SK-N-SH (cell line): ENCODE data around the gene ALKBH6. TPM values are rescaled to one million over a fixed set of nuclear protein-coding genes. Genes with fewer than 3 reads are reported as not detected.

Experiments used
- CTCF ChIA-PET: fragments of 300-600, 350-600 bp; formaldehyde crosslinking; extraction: SDS; loops from one replicate; lab custom pipeline; 2021; lab: Yijun Ruan, JAX
- POLR2A ChIA-PET: fragments of 350-600 bp; sonication (Branson Sonifier 250); formaldehyde crosslinking; extraction: SDS; loops from one replicate; lab custom pipeline; 2020; ENCODE audit warnings: antibody characterized with exemption, inconsistent platforms; lab: Yijun Ruan, JAX
- DNase-seq: peaks from one replicate; pipeline ENCODE4 v3.0.0; 2012
- H2AFZ ChIP-seq: fragments of 200-600 bp; sonication (generic); 2 replicates; pipeline ENCODE4 v1.8.1; 2016; ENCODE audit warnings: antibody characterized with exemption, mild to moderate bottlenecking, low read depth
- H3F3A ChIP-seq: fragments of 200-600 bp; sonication (generic); replicated peaks from 2 replicates; pipeline ENCODE3; 2016; ENCODE audit warnings: antibody characterized with exemption, mild to moderate bottlenecking; ENCODE audit not compliant: insufficient read depth
- H3K27ac ChIP-seq, 2 experiments: fragments of 200-500 bp in 1 of 2; fragments of 200-600 bp in 1 of 2; sonication (Bioruptor generic) in 1 of 2; sonication (generic), shearing (Covaris generic) in 1 of 2; 2 replicates each; pipeline versions ENCODE4 v1.5.1 to v1.6.1; 2014 to 2016; ENCODE audit warnings: low read depth in 2 of 2, inconsistent platforms in 1 of 2, low read length in 1 of 2, mild to moderate bottlenecking in 1 of 2, mixed read lengths in 1 of 2
- H3K27me3 ChIP-seq: fragments of 200-600 bp; sonication (generic), shearing (Covaris generic); 2 replicates; pipeline ENCODE4 v1.6.1; 2016; ENCODE audit warnings: mixed run types; ENCODE audit not compliant: insufficient read depth
- H3K36me3 ChIP-seq, 2 experiments: fragments of 200-500 bp in 1 of 2; fragments of 200-600 bp in 1 of 2; sonication (Bioruptor generic) in 1 of 2; sonication (generic) in 1 of 2; replicated peaks in 1 of 2; 2 replicates each; pipeline versions ENCODE3 to v1.5.1; 2014 to 2016; ENCODE audit warnings: low read length in 1 of 2, mild to moderate bottlenecking in 1 of 2; ENCODE audit not compliant: insufficient read depth in 2 of 2, control insufficient read depth in 1 of 2
- H3K4me1 ChIP-seq, 2 experiments: fragments of 200-500 bp in 1 of 2; fragments of 200-600 bp in 1 of 2; sonication (Bioruptor generic) in 1 of 2; sonication (generic), shearing (Covaris generic) in 1 of 2; 2 replicates each; pipeline versions ENCODE4 v1.5.1 to v1.6.1; 2014 to 2016; ENCODE audit warnings: low read depth in 1 of 2, low read length in 1 of 2, mixed run types in 1 of 2; ENCODE audit not compliant: insufficient read depth in 2 of 2, control insufficient read depth in 1 of 2
- H3K4me2 ChIP-seq: fragments of 200-600 bp; sonication (generic), shearing (Covaris generic); 2 replicates; pipeline ENCODE4 v1.6.1; 2017; ENCODE audit warnings: mixed run types
- H3K4me3 ChIP-seq, 2 experiments: fragments of 200-500 bp in 1 of 2; fragments of 200-600 bp in 1 of 2; sonication (Bioruptor generic) in 1 of 2; sonication (generic), shearing (Covaris generic) in 1 of 2; 2 replicates each; pipeline versions ENCODE4 v1.5.1 to v1.8.1; 2014 to 2016; ENCODE audit warnings: low read depth in 2 of 2, inconsistent platforms in 1 of 2, low read length in 1 of 2, mild to moderate bottlenecking in 1 of 2, mixed read lengths in 1 of 2, moderate library complexity in 1 of 2
- H3K79me2 ChIP-seq: fragments of 200-600 bp; sonication (generic); 2 replicates; pipeline ENCODE4 v1.8.1; 2017; ENCODE audit warnings: mild to moderate bottlenecking; ENCODE audit not compliant: insufficient read depth
- H3K9ac ChIP-seq: fragments of 200-600 bp; sonication (generic); 2 replicates; pipeline ENCODE4 v1.6.1; 2017; ENCODE audit warnings: mixed run types
- H3K9me2 ChIP-seq: fragments of 200-600 bp; sonication (generic); 2 replicates; pipeline ENCODE4 v1.6.1; 2017; ENCODE audit warnings: mixed run types
- H3K9me3 ChIP-seq: fragments of 200-600 bp; sonication (generic); 2 replicates; pipeline ENCODE4 v1.6.1; 2017; ENCODE audit warnings: mixed run types, mild to moderate bottlenecking, moderate library complexity
- H4K20me1 ChIP-seq: fragments of 200-600 bp; sonication (generic); 2 replicates; pipeline ENCODE4 v1.6.1; 2017; ENCODE audit warnings: mild to moderate bottlenecking, mixed run types; ENCODE audit not compliant: insufficient read depth
- EP300 ChIP-seq, 2 experiments: IDR thresholded peaks; 2 replicates each; pipeline versions ENCODE4 v1.4.0 to v1.6.1; 2012; ENCODE audit warnings: borderline replicate concordance in 1 of 2, low read depth in 1 of 2, low read length in 1 of 2
- FOXJ3 ChIP-seq: sonication (generic); formaldehyde crosslinking; IDR thresholded peaks from 2 replicates; pipeline ENCODE4 v1.5.1; 2020; ENCODE audit warnings: mild to moderate bottlenecking, missing genetic modification reagents
- FOXM1 ChIP-seq: IDR thresholded peaks from 2 replicates; pipeline ENCODE4 v1.4.0; 2012; ENCODE audit warnings: low read depth, mild to moderate bottlenecking
- GABPA ChIP-seq: IDR thresholded peaks from 2 replicates; pipeline ENCODE4 v1.4.0; 2012; ENCODE audit warnings: low read depth, mild to moderate bottlenecking
- MEF2A ChIP-seq: IDR thresholded peaks from 2 replicates; pipeline ENCODE4 v1.4.0; 2012; ENCODE audit warnings: low read depth, borderline replicate concordance
- NFIC ChIP-seq: IDR thresholded peaks from 2 replicates; pipeline ENCODE4 v1.4.0; 2012; ENCODE audit warnings: borderline replicate concordance
- NRF1 ChIP-seq: IDR thresholded peaks from 2 replicates; pipeline ENCODE4 v1.6.1; 2012; ENCODE audit warnings: low read depth, mild to moderate bottlenecking, low read length
- POLR2AphosphoS5 ChIP-seq: IDR thresholded peaks from 2 replicates; pipeline ENCODE4 v1.6.1; 2012; ENCODE audit warnings: low read depth, low read length
- RCOR1 ChIP-seq: fragments of 150-350 bp; IDR thresholded peaks from 2 replicates; pipeline ENCODE4 v1.6.1; 2017; ENCODE audit warnings: antibody characterized with exemption, low read length
- RFX5 ChIP-seq: IDR thresholded peaks from 2 replicates; pipeline ENCODE4 v1.6.1; 2012; ENCODE audit warnings: mild to moderate bottlenecking, improper control_type of control experiment, low read length
- RXRA ChIP-seq: IDR thresholded peaks from 2 replicates; pipeline ENCODE4 v1.4.0; 2012; ENCODE audit warnings: low read depth, mild to moderate bottlenecking, borderline replicate concordance
- SIN3A ChIP-seq: IDR thresholded peaks from 2 replicates; pipeline ENCODE4 v1.6.1; 2012; ENCODE audit warnings: low read depth, mild to moderate bottlenecking, low read length, moderate library complexity, borderline replicate concordance
- SMC3 ChIP-seq: IDR thresholded peaks from 2 replicates; pipeline ENCODE4 v1.6.1; 2012; ENCODE audit warnings: low read depth, low read length, improper control_type of control experiment
- YY1 ChIP-seq: IDR thresholded peaks from 2 replicates; pipeline ENCODE4 v1.4.0; 2012; ENCODE audit warnings: low read depth, mild to moderate bottlenecking
- WGBS: methylation state at CpG from one replicate; pipeline ENCODE4 v1.1.6; 2017; ENCODE audit warnings: low lambda C conversion rate; 5-methylcytosine and 5-hydroxymethylcytosine counted together
- polyA plus RNA-seq, 3 experiments: library from polyadenylated mRNA; depleted of rRNA; stranded (reverse); fragments of >200 nt; gene quantifications; 2 replicates each; pipeline ENCODE4 v1.2.3, GENCODE V29; 2012
- TF ChIP-seq, protein P1 (sequence below): fragments of 200-600 bp; sonication (generic); IDR thresholded peaks from 2 replicates; pipeline ENCODE4 v1.6.1; 2017; ENCODE audit warnings: antibody characterized with exemption, mild to moderate bottlenecking, moderate library complexity
- TF ChIP-seq, protein P2 (sequence below): IDR thresholded peaks from 2 replicates; pipeline ENCODE4 v1.4.0; 2012; ENCODE audit warnings: low read depth, borderline replicate concordance
- TF ChIP-seq, protein P3 (sequence below): fragments of 150-350 bp; IDR thresholded peaks from 2 replicates; pipeline ENCODE4 v1.6.1; 2016; ENCODE audit warnings: mild to moderate bottlenecking, low read depth, low read length
- TF ChIP-seq, protein P4 (sequence below): IDR thresholded peaks from 2 replicates; pipeline ENCODE4 v1.4.0; 2012; ENCODE audit warnings: low read depth
- TF ChIP-seq, protein P5 (sequence below): IDR thresholded peaks from 2 replicates; pipeline ENCODE4; 2012
- TF ChIP-seq, protein P6 (sequence below): fragments of 150-350 bp; IDR thresholded peaks from 2 replicates; pipeline ENCODE4 v1.6.1; 2017; ENCODE audit warnings: antibody characterized with exemption, low read length, low read depth, borderline replicate concordance

Gene ALKBH6
- polyA plus RNA-seq, 1 of the 3 experiments (the other 2 are of a cell fraction): 29.9 TPM

DNA sequence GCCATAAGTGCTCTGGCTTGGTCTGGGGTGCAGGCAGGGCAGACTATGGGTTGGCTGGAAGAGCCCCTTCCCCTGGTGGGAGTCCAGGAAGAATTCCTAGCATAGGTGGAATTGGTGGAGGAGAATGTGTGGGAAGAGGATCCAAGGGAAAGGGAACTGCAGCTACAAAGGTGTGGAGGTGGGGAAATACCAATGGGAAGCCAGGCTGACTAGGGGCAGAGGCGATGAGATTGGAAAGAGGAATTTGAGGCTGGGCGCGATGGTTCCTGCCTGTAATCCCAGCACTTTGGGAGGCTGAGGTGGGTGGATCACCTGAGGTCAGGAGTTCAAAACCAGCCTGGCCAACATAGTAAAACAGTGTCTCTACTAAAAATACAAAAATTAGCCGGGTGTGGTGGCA, 23.9 kb downstream of the ALKBH6 start:
- Histone ChIP-seq H3K36me3 (no peaks in the 10 kb centered on the region), H3K4me3 (no peak overlapping the region), H3K9me3 (no peaks in the 10 kb centered on the region), H3K4me1 (peaks cover 0 to 6% of the 10 kb centered on the region in 2 experiments; a peak in 1 of 4 replicates), H2AFZ (no peak overlapping the region), H3K27me3 (peaks cover 7% of the 10 kb centered on the region; the same call in 1 of the 2 replicates), H4K20me1 (no peaks in the 10 kb centered on the region), H3K79me2 (peaks cover 1% of the 10 kb centered on the region; the same call in 1 of the 2 replicates), H3F3A (no peaks in the 10 kb centered on the region), H3K9me2 (no peaks in the 10 kb centered on the region), H3K4me2 (no peak overlapping the region), H3K27ac (no peak overlapping the region)
- WGBS: 72% methylated on average over 4 of the region's 4 CpGs
- ChIA-PET CTCF (interaction anchor here (1.0 kb wide), 1 partner anchor 23 kb away, joined by 3 read pairs; no protein-coding TSS in a partner anchor), POLR2A (no interaction called here)
- DNase-seq: no peak
- TF ChIP-seq MEF2A: no peak
- TF ChIP-seq FOXM1: no peak
- TF ChIP-seq RCOR1: no peak
- TF ChIP-seq RFX5: no peak
- TF ChIP-seq, protein P1, sequence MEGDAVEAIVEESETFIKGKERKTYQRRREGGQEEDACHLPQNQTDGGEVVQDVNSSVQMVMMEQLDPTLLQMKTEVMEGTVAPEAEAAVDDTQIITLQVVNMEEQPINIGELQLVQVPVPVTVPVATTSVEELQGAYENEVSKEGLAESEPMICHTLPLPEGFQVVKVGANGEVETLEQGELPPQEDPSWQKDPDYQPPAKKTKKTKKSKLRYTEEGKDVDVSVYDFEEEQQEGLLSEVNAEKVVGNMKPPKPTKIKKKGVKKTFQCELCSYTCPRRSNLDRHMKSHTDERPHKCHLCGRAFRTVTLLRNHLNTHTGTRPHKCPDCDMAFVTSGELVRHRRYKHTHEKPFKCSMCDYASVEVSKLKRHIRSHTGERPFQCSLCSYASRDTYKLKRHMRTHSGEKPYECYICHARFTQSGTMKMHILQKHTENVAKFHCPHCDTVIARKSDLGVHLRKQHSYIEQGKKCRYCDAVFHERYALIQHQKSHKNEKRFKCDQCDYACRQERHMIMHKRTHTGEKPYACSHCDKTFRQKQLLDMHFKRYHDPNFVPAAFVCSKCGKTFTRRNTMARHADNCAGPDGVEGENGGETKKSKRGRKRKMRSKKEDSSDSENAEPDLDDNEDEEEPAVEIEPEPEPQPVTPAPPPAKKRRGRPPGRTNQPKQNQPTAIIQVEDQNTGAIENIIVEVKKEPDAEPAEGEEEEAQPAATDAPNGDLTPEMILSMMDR: no peak
- no peak for TF ChIP-seq GABPA
- no peak for TF ChIP-seq YY1
- no peak for TF ChIP-seq FOXJ3 (CRISPR knock-in tag)
- TF ChIP-seq, protein P2, sequence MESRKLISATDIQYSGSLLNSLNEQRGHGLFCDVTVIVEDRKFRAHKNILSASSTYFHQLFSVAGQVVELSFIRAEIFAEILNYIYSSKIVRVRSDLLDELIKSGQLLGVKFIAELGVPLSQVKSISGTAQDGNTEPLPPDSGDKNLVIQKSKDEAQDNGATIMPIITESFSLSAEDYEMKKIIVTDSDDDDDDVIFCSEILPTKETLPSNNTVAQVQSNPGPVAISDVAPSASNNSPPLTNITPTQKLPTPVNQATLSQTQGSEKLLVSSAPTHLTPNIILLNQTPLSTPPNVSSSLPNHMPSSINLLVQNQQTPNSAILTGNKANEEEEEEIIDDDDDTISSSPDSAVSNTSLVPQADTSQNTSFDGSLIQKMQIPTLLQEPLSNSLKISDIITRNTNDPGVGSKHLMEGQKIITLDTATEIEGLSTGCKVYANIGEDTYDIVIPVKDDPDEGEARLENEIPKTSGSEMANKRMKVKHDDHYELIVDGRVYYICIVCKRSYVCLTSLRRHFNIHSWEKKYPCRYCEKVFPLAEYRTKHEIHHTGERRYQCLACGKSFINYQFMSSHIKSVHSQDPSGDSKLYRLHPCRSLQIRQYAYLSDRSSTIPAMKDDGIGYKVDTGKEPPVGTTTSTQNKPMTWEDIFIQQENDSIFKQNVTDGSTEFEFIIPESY: no peak
- no peak for TF ChIP-seq EP300 (IDR thresholded peaks at IDR 0.05; ENCODE audit: borderline replicate concordance in 1 of 2, low read depth in 1 of 2, low read length in 1 of 2)
- TF ChIP-seq NFIC: no peak
- no peak for TF ChIP-seq POLR2AphosphoS5
- TF ChIP-seq, protein P3, sequence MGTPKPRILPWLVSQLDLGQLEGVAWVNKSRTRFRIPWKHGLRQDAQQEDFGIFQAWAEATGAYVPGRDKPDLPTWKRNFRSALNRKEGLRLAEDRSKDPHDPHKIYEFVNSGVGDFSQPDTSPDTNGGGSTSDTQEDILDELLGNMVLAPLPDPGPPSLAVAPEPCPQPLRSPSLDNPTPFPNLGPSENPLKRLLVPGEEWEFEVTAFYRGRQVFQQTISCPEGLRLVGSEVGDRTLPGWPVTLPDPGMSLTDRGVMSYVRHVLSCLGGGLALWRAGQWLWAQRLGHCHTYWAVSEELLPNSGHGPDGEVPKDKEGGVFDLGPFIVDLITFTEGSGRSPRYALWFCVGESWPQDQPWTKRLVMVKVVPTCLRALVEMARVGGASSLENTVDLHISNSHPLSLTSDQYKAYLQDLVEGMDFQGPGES: no peak
- no peak for TF ChIP-seq RXRA
- TF ChIP-seq, protein P4, sequence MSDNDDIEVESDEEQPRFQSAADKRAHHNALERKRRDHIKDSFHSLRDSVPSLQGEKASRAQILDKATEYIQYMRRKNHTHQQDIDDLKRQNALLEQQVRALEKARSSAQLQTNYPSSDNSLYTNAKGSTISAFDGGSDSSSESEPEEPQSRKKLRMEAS: no peak
- no peak for TF ChIP-seq SMC3
- TF ChIP-seq, protein P5, sequence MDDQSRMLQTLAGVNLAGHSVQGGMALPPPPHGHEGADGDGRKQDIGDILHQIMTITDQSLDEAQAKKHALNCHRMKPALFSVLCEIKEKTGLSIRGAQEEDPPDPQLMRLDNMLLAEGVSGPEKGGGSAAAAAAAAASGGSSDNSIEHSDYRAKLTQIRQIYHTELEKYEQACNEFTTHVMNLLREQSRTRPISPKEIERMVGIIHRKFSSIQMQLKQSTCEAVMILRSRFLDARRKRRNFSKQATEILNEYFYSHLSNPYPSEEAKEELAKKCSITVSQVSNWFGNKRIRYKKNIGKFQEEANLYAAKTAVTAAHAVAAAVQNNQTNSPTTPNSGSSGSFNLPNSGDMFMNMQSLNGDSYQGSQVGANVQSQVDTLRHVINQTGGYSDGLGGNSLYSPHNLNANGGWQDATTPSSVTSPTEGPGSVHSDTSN: no peak
- TF ChIP-seq NRF1: no peak
- TF ChIP-seq, protein P6, sequence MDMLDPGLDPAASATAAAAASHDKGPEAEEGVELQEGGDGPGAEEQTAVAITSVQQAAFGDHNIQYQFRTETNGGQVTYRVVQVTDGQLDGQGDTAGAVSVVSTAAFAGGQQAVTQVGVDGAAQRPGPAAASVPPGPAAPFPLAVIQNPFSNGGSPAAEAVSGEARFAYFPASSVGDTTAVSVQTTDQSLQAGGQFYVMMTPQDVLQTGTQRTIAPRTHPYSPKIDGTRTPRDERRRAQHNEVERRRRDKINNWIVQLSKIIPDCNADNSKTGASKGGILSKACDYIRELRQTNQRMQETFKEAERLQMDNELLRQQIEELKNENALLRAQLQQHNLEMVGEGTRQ: no peak
- TF ChIP-seq SIN3A: no peak
- TF ChIP-seq, all 33 proteins: peak for 0
- no peak overlapping the region for H3K9ac ChIP-seq
